Stimulated activated CD8-positive, alpha-beta memory T cell treated with anti-CD3 and anti-CD28 coated beads, Interleukin-12 subunit alpha, Interleukin-12 subunit beta, amount 100 ng/mL, for 24 hours (primary cell): ENCODE results near the gene ITIH3.

Experiments used
- DNase-seq: peaks from one replicate; pipeline ENCODE4 v3.0.0-alpha.2; 2020; ENCODE audit errors: extremely low read depth

ITIH3 gene

DNA sequence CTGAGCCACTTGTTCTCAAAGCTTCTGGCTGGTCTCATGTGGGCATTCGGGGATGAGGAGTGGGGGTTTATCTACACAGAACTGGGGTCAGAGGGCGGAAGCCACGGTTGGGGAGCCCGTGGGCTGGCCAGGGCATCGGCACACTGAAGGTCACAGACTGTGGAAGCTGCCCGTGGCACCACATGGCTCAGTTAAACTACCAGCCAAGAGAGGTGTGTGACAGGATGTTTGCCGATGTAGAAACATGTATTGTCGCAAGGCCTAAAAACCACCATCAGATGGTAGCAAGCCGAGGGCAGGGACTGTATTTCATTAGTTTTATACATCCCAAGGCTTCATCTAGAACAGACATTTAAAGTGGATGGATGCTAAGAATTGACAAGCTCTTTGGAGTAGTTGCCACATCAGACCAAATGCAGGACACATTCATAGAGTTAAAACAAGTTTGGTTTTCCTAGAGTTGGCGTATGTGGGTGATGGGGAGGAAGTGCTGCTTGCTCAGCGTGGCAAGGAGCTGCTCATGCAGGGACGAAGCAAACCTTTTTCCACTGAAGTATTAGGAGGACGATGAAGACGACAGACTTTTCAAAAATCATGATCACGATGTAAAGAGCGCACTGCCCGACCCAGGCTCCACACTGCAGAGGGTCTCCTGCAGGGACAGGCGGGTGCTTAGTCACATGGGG, 49.8 kb downstream of the ITIH3 start:
- no peak for DNase-seq

GRCh38 chr3:52845157-52845556, 50.6 kb downstream of the ITIH3 start:
- DNase-seq = no peak

DNA sequence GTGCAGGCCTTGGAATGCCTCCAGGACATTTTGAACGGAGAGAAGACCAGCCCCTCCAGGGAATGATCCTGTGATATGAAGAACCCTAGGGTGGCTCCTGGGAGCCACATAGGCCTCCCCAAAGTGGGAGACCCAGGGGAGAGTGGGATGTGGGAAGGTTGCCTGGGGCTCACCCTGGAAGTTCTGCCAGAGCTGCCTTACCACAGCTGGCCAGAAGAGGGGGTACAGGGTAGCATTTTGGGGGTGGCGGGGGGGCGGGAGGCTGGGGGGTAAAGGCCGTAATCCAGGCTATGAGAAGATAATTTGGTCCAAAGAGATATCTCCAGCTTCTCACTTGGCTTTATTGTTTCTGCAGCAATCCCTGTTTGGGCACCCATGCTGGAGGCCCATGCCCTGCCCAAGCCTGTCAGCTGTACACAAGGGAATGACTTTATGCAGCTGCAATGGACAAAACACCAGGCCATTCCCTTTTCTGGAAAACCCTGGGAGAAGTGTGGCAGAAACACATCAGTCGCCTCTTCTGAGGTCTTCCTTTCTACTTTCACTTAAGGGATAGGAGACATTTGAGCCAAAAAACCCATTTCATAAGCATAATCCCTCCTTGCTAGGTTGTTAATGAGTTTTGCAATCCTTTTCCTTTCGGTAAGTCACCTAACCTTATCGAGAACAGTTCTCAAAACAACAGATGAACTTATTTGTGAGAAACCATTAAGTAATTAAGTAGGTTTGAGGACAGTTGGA, 51.3 kb downstream of the ITIH3 start:
- DNase-seq = no peak

- DNase-seq = no peak
Measured at GRCh38 chr3:52846432-52846965, 51.9 kb downstream of the ITIH3 start.

DNA sequence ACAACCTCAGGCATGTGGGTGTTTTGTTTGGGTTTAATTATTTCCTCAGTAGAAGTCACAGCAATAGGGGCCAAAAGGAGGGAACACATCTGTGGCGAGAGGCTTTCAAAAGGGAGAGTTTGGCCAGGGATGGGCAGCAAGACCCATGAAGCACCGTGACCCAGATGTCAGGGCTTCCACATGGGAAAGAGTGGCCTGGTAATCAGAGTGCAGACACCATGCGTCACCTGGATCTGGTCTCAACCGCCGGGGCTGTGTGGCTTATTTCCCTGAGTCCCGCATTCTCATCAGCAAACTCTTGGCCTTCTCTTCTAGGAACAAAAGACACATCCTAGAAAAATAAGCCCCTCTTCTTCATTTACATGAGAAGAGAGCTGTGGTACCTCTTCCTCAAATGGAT, 52.6 kb downstream of the ITIH3 start:
- no peak for DNase-seq

- DNase-seq = no peak
Measured at GRCh38 chr3:52847726-52848125, 53.1 kb downstream of the ITIH3 start.

- DNase-seq = no peak
Measured at GRCh38 chr3:52848617-52849016, 54.0 kb downstream of the ITIH3 start.

- DNase-seq = no peak
Measured at GRCh38 chr3:52849656-52850055, 55.1 kb downstream of the ITIH3 start.

- no peak for DNase-seq
Measured at GRCh38 chr3:52851348-52851747, 56.8 kb downstream of the ITIH3 start.

GRCh38 chr3:52852419-52852818, 57.8 kb downstream of the ITIH3 start:
- DNase-seq = no peak

GRCh38 chr3:52854013-52854412, 59.4 kb downstream of the ITIH3 start:
- DNase-seq = no peak

DNA sequence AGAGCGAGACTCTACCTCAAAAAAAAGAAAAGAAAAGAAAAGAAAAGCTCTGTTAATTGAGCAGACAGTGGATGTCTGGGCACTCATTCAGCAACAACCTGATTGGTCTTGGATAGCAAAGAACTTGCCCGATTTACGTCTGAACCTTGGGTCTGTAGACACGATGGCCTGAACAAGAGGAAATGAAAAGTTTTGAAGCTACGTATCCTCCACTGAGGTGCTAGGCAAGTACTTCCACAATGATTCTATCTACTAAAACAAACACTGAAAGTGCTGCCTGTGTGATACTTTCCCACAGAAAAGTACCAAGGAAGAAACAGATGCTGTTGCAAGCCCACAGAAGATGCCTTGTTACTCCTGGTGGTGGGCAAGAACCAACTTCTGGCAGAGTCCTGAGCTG, 62.1 kb downstream of the ITIH3 start:
- DNase-seq = no peak

GRCh38 chr3:52857133-52857532, 62.5 kb downstream of the ITIH3 start:
- DNase-seq = no peak

GRCh38 chr3:52857864-52858263, 63.3 kb downstream of the ITIH3 start:
- DNase-seq = no peak
